ENCODE measurements around the gene GALNT17. TPM values are rescaled to one million over a fixed set of nuclear protein-coding genes. Genes with fewer than 3 reads are reported as not detected.
"Not testable (repeated sequence)": the region's sequence is repeated elsewhere in the genome, so short reads cannot be mapped to it uniquely, and the experiment has no call there.

Gene GALNT17
- total and polyA plus RNA-seq, 5 donors: 0.71 to 9.0 (median 5.2) TPM

- ATAC-seq (peak in 1 of 2 donors; percentile 70), DNase-seq (no peak)
- Histone ChIP-seq H3K27ac (ENCODE audit: low read length) (no peak overlapping the region), H3K4me1 (ENCODE audit: control insufficient read depth, insufficient read depth, low read length) (no peaks in the 10 kb centered on the region), H3K9me3 (ENCODE audit: control insufficient read depth, low read length) (no peaks in the 10 kb centered on the region), H3K27me3 (ENCODE audit: control insufficient read depth, insufficient read depth) (no peaks in the 10 kb centered on the region), H3K4me3 (ENCODE audit: low read length) (no peak overlapping the region)
- intact Hi-C loops (cut with DNase I): no loop called here
- WGBS: 70% methylated on average over 6 of the region's 6 CpGs
Measured at GRCh38 chr7:71637578-71637977, 505.6 kb downstream of the GALNT17 start.

GRCh38 chr7:71638108-71638507 is 506.2 kb downstream of the GALNT17 start:
- intact Hi-C loops (cut with DNase I): no loop called here
- no peaks in the 10 kb centered on the region for H3K4me1 ChIP-seq (ENCODE audit: control insufficient read depth, insufficient read depth, low read length)
- 35% methylated on average over 1 of the region's 1 CpG for WGBS
- DNase-seq (no peak), ATAC-seq (no peak)
- no peak overlapping the region for H3K27ac ChIP-seq (ENCODE audit: low read length)
- H3K4me3 ChIP-seq (ENCODE audit: low read length): no peak overlapping the region
- H3K27me3 ChIP-seq (ENCODE audit: control insufficient read depth, insufficient read depth): no peaks in the 10 kb centered on the region
- no peaks in the 10 kb centered on the region for H3K9me3 ChIP-seq (ENCODE audit: control insufficient read depth, low read length)

- Histone ChIP-seq H3K9me3 (ENCODE audit: control insufficient read depth, low read length) (no peaks in the 10 kb centered on the region), H3K27ac (ENCODE audit: low read length) (no peak overlapping the region), H3K4me3 (ENCODE audit: low read length) (no peak overlapping the region), H3K27me3 (ENCODE audit: control insufficient read depth, insufficient read depth) (no peaks in the 10 kb centered on the region), H3K4me1 (ENCODE audit: control insufficient read depth, insufficient read depth, low read length) (no peaks in the 10 kb centered on the region)
- intact Hi-C loops (cut with DNase I): no loop called here
- ATAC-seq (no peak), DNase-seq (no peak)
- WGBS: 78% methylated on average over 12 of the region's 12 CpGs
Measured at GRCh38 chr7:71639382-71640085, 507.6 kb downstream of the GALNT17 start.

GRCh38 chr7:71643031-71643430 is 511.1 kb downstream of the GALNT17 start:
- H3K9me3 ChIP-seq (ENCODE audit: control insufficient read depth, low read length); H3K4me3 ChIP-seq (ENCODE audit: low read length); H3K27me3 ChIP-seq (ENCODE audit: control insufficient read depth, insufficient read depth); DNase-seq; ATAC-seq; H3K4me1 ChIP-seq (ENCODE audit: control insufficient read depth, insufficient read depth, low read length); H3K27ac ChIP-seq (ENCODE audit: low read length); intact Hi-C loops (cut with DNase I): not testable (repeated sequence)
- 92% methylated on average over 9 of the region's 9 CpGs for WGBS

GRCh38 chr7:71645836-71646235 is 513.9 kb downstream of the GALNT17 start:
- ATAC-seq (no peak), DNase-seq (no peak)
- intact Hi-C loops (cut with DNase I): no loop called here
- Histone ChIP-seq H3K4me3 (ENCODE audit: low read length) (no peak overlapping the region), H3K27ac (ENCODE audit: low read length) (no peak overlapping the region), H3K27me3 (ENCODE audit: control insufficient read depth, insufficient read depth) (no peaks in the 10 kb centered on the region), H3K9me3 (ENCODE audit: control insufficient read depth, low read length) (peaks cover 2% of the 10 kb centered on the region), H3K4me1 (ENCODE audit: control insufficient read depth, insufficient read depth, low read length) (no peaks in the 10 kb centered on the region)
- WGBS: 82% methylated on average over 4 of the region's 4 CpGs

GRCh38 chr7:71649812-71650211 is 517.9 kb downstream of the GALNT17 start:
- no peak for ATAC-seq
- no peak for DNase-seq
- Histone ChIP-seq H3K27me3 (ENCODE audit: control insufficient read depth, insufficient read depth) (no peaks in the 10 kb centered on the region), H3K9me3 (ENCODE audit: control insufficient read depth, low read length) (peaks cover 2% of the 10 kb centered on the region), H3K27ac (ENCODE audit: low read length) (no peak overlapping the region), H3K4me1 (ENCODE audit: control insufficient read depth, insufficient read depth, low read length) (no peaks in the 10 kb centered on the region), H3K4me3 (ENCODE audit: low read length) (no peak overlapping the region)
- 60% methylated on average over 1 of the region's 1 CpG for WGBS
- intact Hi-C loops (cut with DNase I): no loop called here

- DNase-seq: no peak
- ATAC-seq: no peak
- H3K4me3 ChIP-seq (ENCODE audit: low read length): no peak overlapping the region
- no peak overlapping the region for H3K27ac ChIP-seq (ENCODE audit: low read length)
- H3K27me3 ChIP-seq (ENCODE audit: control insufficient read depth, insufficient read depth): no peaks in the 10 kb centered on the region
- H3K4me1 ChIP-seq (ENCODE audit: control insufficient read depth, insufficient read depth, low read length): no peaks in the 10 kb centered on the region
- 50% methylated on average over 2 of the region's 2 CpGs for WGBS
- H3K9me3 ChIP-seq (ENCODE audit: control insufficient read depth, low read length): peaks cover 2% of the 10 kb centered on the region
- intact Hi-C loops (cut with DNase I): no loop called here
Measured at GRCh38 chr7:71650653-71651337, 518.9 kb downstream of the GALNT17 start.

GRCh38 chr7:71652510-71652909 is 520.6 kb downstream of the GALNT17 start:
- Histone ChIP-seq H3K4me1 (ENCODE audit: control insufficient read depth, insufficient read depth, low read length) (no peaks in the 10 kb centered on the region), H3K27me3 (ENCODE audit: control insufficient read depth, insufficient read depth) (no peaks in the 10 kb centered on the region), H3K4me3 (ENCODE audit: low read length) (no peak overlapping the region), H3K27ac (ENCODE audit: low read length) (no peak overlapping the region), H3K9me3 (ENCODE audit: control insufficient read depth, low read length) (peaks cover 2% of the 10 kb centered on the region)
- intact Hi-C loops (cut with DNase I): no loop called here
- ATAC-seq: no peak
- DNase-seq: no peak
- 76% methylated on average over 8 of the region's 8 CpGs for WGBS

- intact Hi-C loops (cut with DNase I): no loop called here
- Histone ChIP-seq H3K27me3 (ENCODE audit: control insufficient read depth, insufficient read depth) (no peaks in the 10 kb centered on the region), H3K9me3 (ENCODE audit: control insufficient read depth, low read length) (no peaks in the 10 kb centered on the region), H3K4me3 (ENCODE audit: low read length) (no peak overlapping the region), H3K4me1 (ENCODE audit: control insufficient read depth, insufficient read depth, low read length) (peaks cover 6% of the 10 kb centered on the region), H3K27ac (ENCODE audit: low read length) (no peak overlapping the region)
- 90% methylated on average over 1 of the region's 1 CpG for WGBS
- DNase-seq: no peak
- ATAC-seq: no peak
Measured at GRCh38 chr7:71657386-71657785, 525.4 kb downstream of the GALNT17 start.

GRCh38 chr7:71659622-71660021 is 527.7 kb downstream of the GALNT17 start:
- Histone ChIP-seq H3K9me3 (ENCODE audit: control insufficient read depth, low read length) (no peaks in the 10 kb centered on the region), H3K4me1 (ENCODE audit: control insufficient read depth, insufficient read depth, low read length) (peaks cover 6% of the 10 kb centered on the region), H3K27me3 (ENCODE audit: control insufficient read depth, insufficient read depth) (no peaks in the 10 kb centered on the region), H3K4me3 (ENCODE audit: low read length) (no peak overlapping the region), H3K27ac (ENCODE audit: low read length) (no peak overlapping the region)
- no peak for DNase-seq
- peak in 1 of 2 donors; percentile 42 for ATAC-seq
- WGBS: 89% methylated on average over 2 of the region's 2 CpGs
- intact Hi-C loops (cut with DNase I): no loop called here

- intact Hi-C loops (cut with DNase I): no loop called here
- Histone ChIP-seq H3K4me1 (ENCODE audit: control insufficient read depth, insufficient read depth, low read length) (peaks cover 6% of the 10 kb centered on the region), H3K27ac (ENCODE audit: low read length) (no peak overlapping the region), H3K4me3 (ENCODE audit: low read length) (no peak overlapping the region), H3K27me3 (ENCODE audit: control insufficient read depth, insufficient read depth) (no peaks in the 10 kb centered on the region), H3K9me3 (ENCODE audit: control insufficient read depth, low read length) (peaks cover 2% of the 10 kb centered on the region)
- ATAC-seq (peak in 1 of 2 donors; percentile 46), DNase-seq (peak in 1 of 3 donors; percentile 57)
- 79% methylated on average over 1 of the region's 1 CpG for WGBS
Measured at GRCh38 chr7:71661671-71662224, 529.8 kb downstream of the GALNT17 start.
